Neural crest cell (in vitro differentiated cells): ENCODE data around the gene USP37. TPM values are rescaled to one million over a fixed set of nuclear protein-coding genes. Genes with fewer than 3 reads are reported as not detected.

Source experiments
- DNase-seq: peaks from one replicate; pipeline ENCODE4 v3.0.0; 2021; ENCODE audit warnings: low read depth, mixed read lengths, low spot score
- H3K27ac Mint-ChIP-seq: one replicate; pipeline ENCODE4 v1.8.0; 2021; ENCODE audit warnings: mild to moderate bottlenecking, mixed read lengths; ENCODE audit not compliant: unreplicated experiment
- H3K27me3 Mint-ChIP-seq: 2 replicates; pipeline ENCODE4 v1.8.0; 2021; ENCODE audit warnings: low read depth, mild to moderate bottlenecking, mixed read lengths
- H3K36me3 Mint-ChIP-seq: 2 replicates; pipeline ENCODE4 v1.8.0; 2021; ENCODE audit warnings: low read depth, mild to moderate bottlenecking, mixed read lengths
- H3K4me1 Mint-ChIP-seq: 2 replicates; pipeline ENCODE4 v1.8.0; 2021; ENCODE audit warnings: mixed read lengths
- H3K4me3 Mint-ChIP-seq: one replicate; pipeline ENCODE4 v1.8.0; 2021; ENCODE audit warnings: mild to moderate bottlenecking, mixed read lengths
- H3K9me3 Mint-ChIP-seq: 2 replicates; pipeline ENCODE4 v1.8.0; 2021; ENCODE audit warnings: mixed read lengths
- CTCF ChIP-seq: fragments of 200-600 bp; sonication (generic); conservative IDR thresholded peaks from 2 replicates; pipeline ENCODE4 v1.5.0; 2021; ENCODE audit warnings: antibody characterized with exemption, mild to moderate bottlenecking
- total RNA-seq: library from RNA; stranded (reverse); gene quantifications from 2 replicates; pipeline ENCODE4 v1.2.1, GENCODE V29; 2021

The USP37 gene
- total RNA-seq, 1 donor from 2014 or later, result 29.1 TPM

GRCh38 chr2:218447072-218447471, 121.1 kb downstream of the USP37 start:
- TF ChIP-seq CTCF, result no peak

GRCh38 chr2:218446547-218446946, 121.6 kb downstream of the USP37 start:
- peaks cover 9% of the 10 kb centered on the region for H3K36me3 Mint-ChIP-seq
- H3K27ac Mint-ChIP-seq, result no peak overlapping the region
- H3K27me3 Mint-ChIP-seq, result no peaks in the 10 kb centered on the region
- H3K4me3 Mint-ChIP-seq, result no peak overlapping the region
- no peaks in the 10 kb centered on the region for H3K9me3 Mint-ChIP-seq
- TF ChIP-seq CTCF, result no peak
- DNase-seq, result no peak
- peaks cover 3% of the 10 kb centered on the region for H3K4me1 Mint-ChIP-seq

More at GRCh38 chr2:218447072-218447471, 121.1 kb downstream of the USP37 start:
- peaks cover 3% of the 10 kb centered on the region for H3K4me1 Mint-ChIP-seq
- DNase-seq, result no peak
- H3K27me3 Mint-ChIP-seq, result no peaks in the 10 kb centered on the region
- peaks cover 9% of the 10 kb centered on the region for H3K36me3 Mint-ChIP-seq
- no peaks in the 10 kb centered on the region for H3K9me3 Mint-ChIP-seq
- no peak overlapping the region for H3K4me3 Mint-ChIP-seq
- H3K27ac Mint-ChIP-seq, result no peak overlapping the region

- peaks cover 9% of the 10 kb centered on the region for H3K36me3 Mint-ChIP-seq
- TF ChIP-seq CTCF, result no peak
- H3K27me3 Mint-ChIP-seq, result no peaks in the 10 kb centered on the region
- DNase-seq, result no peak
- H3K4me3 Mint-ChIP-seq, result no peak overlapping the region
- H3K9me3 Mint-ChIP-seq, result no peaks in the 10 kb centered on the region
- H3K27ac Mint-ChIP-seq, result no peak overlapping the region
- H3K4me1 Mint-ChIP-seq, result peaks cover 3% of the 10 kb centered on the region
Measured at GRCh38 chr2:218445602-218446001, 122.5 kb downstream of the USP37 start.

GRCh38 chr2:218444692-218445357, 123.3 kb downstream of the USP37 start:
- H3K27me3 Mint-ChIP-seq, result no peaks in the 10 kb centered on the region
- TF ChIP-seq CTCF, result no peak
- H3K36me3 Mint-ChIP-seq, result peaks cover 9% of the 10 kb centered on the region
- no peak overlapping the region for H3K4me3 Mint-ChIP-seq
- no peaks in the 10 kb centered on the region for H3K9me3 Mint-ChIP-seq
- H3K27ac Mint-ChIP-seq, result peak overlapping the region; percentile 16
- no peak for DNase-seq
- H3K4me1 Mint-ChIP-seq, result peaks cover 3% of the 10 kb centered on the region

GRCh38 chr2:218438596-218438995, 129.6 kb downstream of the USP37 start:
- H3K36me3 Mint-ChIP-seq, result no peaks in the 10 kb centered on the region
- DNase-seq, result no peak
- H3K4me3 Mint-ChIP-seq, result no peak overlapping the region
- H3K4me1 Mint-ChIP-seq, result peaks cover 6% of the 10 kb centered on the region
- no peak for TF ChIP-seq CTCF
- no peaks in the 10 kb centered on the region for H3K9me3 Mint-ChIP-seq
- H3K27ac Mint-ChIP-seq, result no peak overlapping the region
- H3K27me3 Mint-ChIP-seq, result no peaks in the 10 kb centered on the region
